ENCODE data around the gene ADAMTS4. TPM values are rescaled to one million over a fixed set of nuclear protein-coding genes. Genes with fewer than 3 reads are reported as not detected.

The ADAMTS4 gene
- total RNA-seq, 4 donors from 2014 or later = 0.93 to 9.9 (median 6.3) TPM

GRCh38 chr1:161195171-161195570 lies 3.7 kb downstream of the ADAMTS4 start:
- no peaks in the 10 kb centered on the region for H3K36me3 ChIP-seq
- DNase-seq (ENCODE audit: low spot score in 2 of 2) = no peak
- WGBS = 68% methylated on average over 4 of the region's 4 CpGs
- peaks cover 69% of the 10 kb centered on the region for H3K4me1 ChIP-seq
- no peaks in the 10 kb centered on the region for H3K9me3 ChIP-seq
- TF ChIP-seq POLR2A (IDR thresholded peaks at IDR 0.05) (no peak), POLR2AphosphoS5 (IDR thresholded peaks at IDR 0.05) (no peak), CTCF (IDR thresholded peaks at IDR 0.05) (no peak), EP300 (IDR thresholded peaks at IDR 0.05) (no peak)
- H3K4me3 ChIP-seq = no peak overlapping the region
- no peak overlapping the region for H3K27ac ChIP-seq
- no peaks in the 10 kb centered on the region for H3K27me3 ChIP-seq

GRCh38 chr1:161193561-161194235 lies 5.2 kb downstream of the ADAMTS4 start:
- Histone ChIP-seq H3K36me3 (no peaks in the 10 kb centered on the region), H3K27me3 (no peaks in the 10 kb centered on the region), H3K9me3 (no peaks in the 10 kb centered on the region), H3K27ac (no peak overlapping the region), H3K4me3 (no peak overlapping the region), H3K4me1 (peaks cover 57% of the 10 kb centered on the region)
- DNase-seq (ENCODE audit: low spot score in 2 of 2) = no peak
- no peak for TF ChIP-seq POLR2A (IDR thresholded peaks at IDR 0.05)
- TF ChIP-seq CTCF (IDR thresholded peaks at IDR 0.05) = no peak
- TF ChIP-seq POLR2AphosphoS5 (IDR thresholded peaks at IDR 0.05) = no peak
- WGBS = 76% methylated on average over 11 of the region's 21 CpGs

- Histone ChIP-seq H3K27ac (no peak overlapping the region), H3K4me3 (no peak overlapping the region), H3K9me3 (no peaks in the 10 kb centered on the region), H3K4me1 (peaks cover 53% of the 10 kb centered on the region), H3K36me3 (no peaks in the 10 kb centered on the region), H3K27me3 (no peaks in the 10 kb centered on the region)
- no peak for DNase-seq (ENCODE audit: low spot score in 2 of 2)
- TF ChIP-seq CTCF (IDR thresholded peaks at IDR 0.05) (peak; percentile 79 to 91), POLR2AphosphoS5 (IDR thresholded peaks at IDR 0.05) (no peak)
- WGBS = 59% methylated on average over 15 of the region's 15 CpGs
These were observed 6.1 kb downstream of the ADAMTS4 start for GRCh38 chr1:161192476-161193465.

- no peak for TF ChIP-seq POLR2AphosphoS5 (IDR thresholded peaks at IDR 0.05)
- TF ChIP-seq POLR2A (IDR thresholded peaks at IDR 0.05) = no peak
- TF ChIP-seq EP300 (IDR thresholded peaks at IDR 0.05) = no peak
- no peak for TF ChIP-seq CTCF (IDR thresholded peaks at IDR 0.05)
- no peak for DNase-seq (ENCODE audit: low spot score in 2 of 2)
- H3K9me3 ChIP-seq = no peaks in the 10 kb centered on the region
- WGBS = 74% methylated on average over 7 of the region's 8 CpGs
- no peak overlapping the region for H3K4me3 ChIP-seq
- H3K27ac ChIP-seq = no peak overlapping the region
- H3K4me1 ChIP-seq = peaks cover 51% of the 10 kb centered on the region
- no peaks in the 10 kb centered on the region for H3K36me3 ChIP-seq
- no peaks in the 10 kb centered on the region for H3K27me3 ChIP-seq
These were observed 6.9 kb downstream of the ADAMTS4 start for GRCh38 chr1:161191971-161192370.

GRCh38 chr1:161190962-161191521 lies 7.8 kb downstream of the ADAMTS4 start:
- no peak for TF ChIP-seq EP300 (IDR thresholded peaks at IDR 0.05)
- TF ChIP-seq CTCF (IDR thresholded peaks at IDR 0.05) = no peak
- no peak for TF ChIP-seq POLR2A (IDR thresholded peaks at IDR 0.05)
- TF ChIP-seq POLR2AphosphoS5 (IDR thresholded peaks at IDR 0.05) = no peak
- H3K4me1 ChIP-seq = peaks cover 49% of the 10 kb centered on the region
- 70% methylated on average over 4 of the region's 22 CpGs for WGBS

More at GRCh38 chr1:161190962-161191521, 7.8 kb downstream of the ADAMTS4 start:
- no peak overlapping the region for H3K27ac ChIP-seq
- H3K9me3 ChIP-seq = no peaks in the 10 kb centered on the region
- no peaks in the 10 kb centered on the region for H3K27me3 ChIP-seq
- no peak overlapping the region for H3K4me3 ChIP-seq
- no peaks in the 10 kb centered on the region for H3K36me3 ChIP-seq
- no peak for DNase-seq (ENCODE audit: low spot score in 2 of 2)

Data from suprapubic skin (tissue), 4 donors.